ENCODE data around the gene KISS1.

DNA sequence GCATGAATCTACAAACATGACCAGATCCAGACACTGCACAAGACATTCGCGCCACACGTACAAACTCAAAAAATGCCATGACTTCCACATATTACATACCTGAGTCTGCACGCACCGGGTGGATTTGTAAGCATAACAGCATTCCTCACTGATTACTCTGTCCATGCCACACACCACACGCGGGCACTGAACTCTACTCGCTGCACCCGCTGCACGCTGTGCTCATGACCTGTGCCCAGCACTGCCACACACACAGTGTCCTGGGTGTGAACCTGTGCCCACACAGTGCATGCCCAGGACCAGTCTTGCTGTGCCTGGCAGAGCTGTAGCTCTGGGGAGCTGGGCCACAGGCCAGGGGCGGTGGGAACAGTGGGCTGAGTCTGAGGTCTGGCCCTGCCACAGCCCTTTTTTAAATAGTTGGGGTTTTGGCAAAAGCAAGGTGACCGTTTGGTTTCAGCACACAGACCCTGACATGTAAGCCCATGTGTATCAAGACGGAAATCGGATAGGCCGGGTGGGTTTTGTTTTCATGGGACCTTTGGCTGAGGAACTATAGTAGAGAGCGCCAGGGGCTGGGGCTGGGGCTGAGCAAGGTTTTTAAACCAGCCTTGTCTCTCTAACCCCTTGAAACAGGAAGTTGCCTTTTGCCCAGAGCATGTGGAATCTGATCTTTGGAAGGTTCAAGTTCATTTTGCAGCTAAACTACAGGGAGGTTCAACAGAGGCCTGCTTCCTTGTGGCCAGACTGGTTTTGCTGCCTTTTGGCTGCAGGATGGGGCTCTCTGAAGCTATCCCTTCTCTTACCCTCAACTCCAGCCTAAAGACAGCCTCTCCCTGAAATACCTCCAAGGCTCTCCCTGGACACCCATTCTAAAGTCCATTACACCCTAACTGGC, 29.8 kb upstream of the KISS1 start:
- TF ChIP-seq POLR2A (IDR thresholded peaks at IDR 0.05): peak; percentile 51
- TF ChIP-seq, protein P1, sequence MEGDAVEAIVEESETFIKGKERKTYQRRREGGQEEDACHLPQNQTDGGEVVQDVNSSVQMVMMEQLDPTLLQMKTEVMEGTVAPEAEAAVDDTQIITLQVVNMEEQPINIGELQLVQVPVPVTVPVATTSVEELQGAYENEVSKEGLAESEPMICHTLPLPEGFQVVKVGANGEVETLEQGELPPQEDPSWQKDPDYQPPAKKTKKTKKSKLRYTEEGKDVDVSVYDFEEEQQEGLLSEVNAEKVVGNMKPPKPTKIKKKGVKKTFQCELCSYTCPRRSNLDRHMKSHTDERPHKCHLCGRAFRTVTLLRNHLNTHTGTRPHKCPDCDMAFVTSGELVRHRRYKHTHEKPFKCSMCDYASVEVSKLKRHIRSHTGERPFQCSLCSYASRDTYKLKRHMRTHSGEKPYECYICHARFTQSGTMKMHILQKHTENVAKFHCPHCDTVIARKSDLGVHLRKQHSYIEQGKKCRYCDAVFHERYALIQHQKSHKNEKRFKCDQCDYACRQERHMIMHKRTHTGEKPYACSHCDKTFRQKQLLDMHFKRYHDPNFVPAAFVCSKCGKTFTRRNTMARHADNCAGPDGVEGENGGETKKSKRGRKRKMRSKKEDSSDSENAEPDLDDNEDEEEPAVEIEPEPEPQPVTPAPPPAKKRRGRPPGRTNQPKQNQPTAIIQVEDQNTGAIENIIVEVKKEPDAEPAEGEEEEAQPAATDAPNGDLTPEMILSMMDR (IDR thresholded peaks at IDR 0.05): no peak

All from right lobe of liver (tissue), 4 donors.